HG02981 (cell line): ENCODE results near the gene HELZ.
"Not testable (repeated sequence)": the region's sequence is repeated elsewhere in the genome, so short reads cannot be mapped to it uniquely, and the experiment has no call there.

ENCODE experiments used
- ATAC-seq: cut with Tn5 transposase; IDR thresholded peaks from one replicate; pipeline ENCODE4 v1.9.1; 2021; ENCODE audit warnings: mild to moderate bottlenecking, moderate library complexity; ENCODE audit not compliant: unreplicated experiment

Gene HELZ

DNA sequence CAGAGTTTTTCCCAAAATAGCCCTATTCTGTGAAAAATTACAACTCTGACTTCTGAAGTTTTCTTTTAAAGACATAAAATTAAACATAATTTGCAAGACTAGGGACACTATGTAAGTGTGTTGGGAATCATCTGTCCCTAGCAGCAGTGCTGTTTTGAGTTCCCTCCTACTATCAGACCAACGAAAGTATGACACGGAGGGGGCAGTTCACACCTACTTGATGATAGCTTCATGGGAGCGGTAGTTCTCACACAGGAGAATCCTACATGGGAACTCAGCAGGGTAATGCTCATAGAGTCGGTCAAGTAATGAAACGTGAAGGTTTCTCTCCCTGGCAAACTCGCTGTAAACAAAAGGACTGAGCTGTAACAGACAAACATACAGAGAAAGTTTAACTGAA is 96.6 kb downstream of the HELZ start:
- ATAC-seq = no peak

DNA sequence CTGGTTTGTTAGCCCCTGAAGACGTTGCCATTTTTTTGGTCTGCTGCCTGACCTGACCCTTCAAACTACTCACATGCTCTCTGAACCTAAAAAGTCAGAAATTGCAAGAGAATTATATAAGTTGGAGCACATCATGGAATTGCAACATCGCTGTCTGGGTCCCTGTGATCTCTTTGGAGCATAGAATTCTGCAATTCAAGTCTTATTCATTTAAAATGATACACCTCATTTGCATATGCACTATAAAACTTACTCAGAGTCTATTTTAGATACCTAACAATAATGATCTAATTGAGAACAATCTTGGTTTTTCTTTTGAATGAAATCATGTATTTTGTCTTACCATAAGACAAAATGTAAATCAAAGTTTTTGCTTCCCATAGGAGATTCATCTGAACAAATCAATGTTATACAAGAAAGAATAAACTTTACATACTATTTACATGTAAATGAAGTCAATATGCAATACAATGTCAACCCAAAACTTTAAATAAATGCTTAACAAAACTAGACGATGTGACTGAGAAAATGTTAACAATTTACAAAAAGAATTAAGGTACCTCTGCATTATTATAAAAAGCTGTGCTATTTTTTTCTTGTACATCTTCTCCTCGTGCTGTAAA is 99.7 kb downstream of the HELZ start:
- no peak for ATAC-seq

DNA sequence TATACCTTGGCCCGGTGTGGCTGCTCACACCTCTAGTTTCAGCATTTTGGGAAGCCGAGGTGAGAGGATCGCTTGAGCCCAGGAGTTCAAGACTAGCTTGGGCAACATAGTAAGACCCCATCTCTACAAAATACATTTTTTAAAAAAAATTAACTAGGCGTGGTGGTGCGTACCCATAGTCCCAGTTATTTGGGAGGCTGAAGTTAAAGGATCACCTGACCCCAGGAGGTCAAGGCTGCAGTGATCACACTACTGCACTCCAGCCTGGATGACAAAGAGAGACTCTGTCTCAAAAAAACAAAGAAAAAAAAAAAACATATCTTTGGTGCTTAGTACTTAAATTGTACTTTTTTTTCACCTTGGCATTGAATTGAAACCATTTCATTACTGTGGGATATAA is 101.7 kb downstream of the HELZ start:
- no peak for ATAC-seq

DNA sequence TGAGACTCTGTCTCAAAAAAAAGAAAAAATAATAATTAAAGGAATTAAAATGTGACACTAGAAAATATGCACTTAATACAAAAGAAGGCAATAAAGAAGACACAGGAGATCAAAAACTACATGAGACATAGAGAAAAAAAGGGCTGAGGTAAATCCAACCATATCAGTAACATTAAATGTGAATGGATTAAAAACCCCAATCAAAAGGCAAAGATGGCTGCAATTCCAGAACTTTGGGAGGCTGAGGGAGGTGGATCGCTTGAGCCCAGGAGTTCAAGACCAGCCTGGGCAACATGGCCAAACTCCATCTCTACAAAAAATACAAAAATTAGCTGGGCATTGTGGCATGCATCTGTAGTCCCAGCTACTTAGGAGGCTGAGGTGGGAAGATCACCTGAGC is 103.0 kb downstream of the HELZ start:
- ATAC-seq = not testable (repeated sequence)

DNA sequence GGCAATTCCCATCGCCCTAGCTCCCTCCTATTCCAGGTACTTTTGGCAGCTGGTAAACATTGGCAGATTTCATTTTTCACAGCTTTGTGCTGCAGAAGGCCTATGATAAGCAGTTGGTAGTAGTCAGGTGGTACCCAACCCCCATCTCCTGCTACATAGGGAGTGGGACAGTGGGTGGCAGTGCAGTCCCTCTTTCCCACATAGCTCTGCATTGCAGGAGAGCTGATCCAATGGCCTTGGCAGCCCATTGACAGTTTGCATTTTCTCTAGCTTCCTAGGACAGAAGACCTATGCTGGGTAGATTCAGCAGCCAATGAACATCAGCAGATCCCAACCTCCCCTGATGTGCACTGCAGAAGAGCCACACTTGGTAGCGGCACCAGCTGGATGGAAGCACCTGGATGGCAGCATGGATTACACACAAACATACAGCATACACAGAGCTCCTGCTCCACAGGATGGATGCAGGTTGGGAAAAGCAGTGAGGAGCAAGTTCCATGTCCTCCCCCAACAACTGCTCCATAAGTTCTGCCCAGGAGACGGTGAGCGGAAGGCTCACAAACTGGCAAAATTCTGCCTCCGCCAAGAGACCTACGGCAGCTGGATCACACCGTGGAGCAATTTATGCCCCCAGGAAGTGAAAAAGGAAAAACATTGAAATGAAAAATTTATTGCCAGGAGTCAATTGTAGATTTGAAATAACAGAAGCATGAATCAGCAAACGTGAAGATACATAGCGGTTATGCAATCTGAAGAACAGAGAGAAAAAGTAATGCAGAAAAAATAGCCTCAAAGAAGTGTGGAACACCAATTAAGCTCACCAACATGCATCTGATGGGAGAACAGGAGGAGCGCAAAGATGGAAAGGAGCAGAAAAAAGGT is 105.0 kb downstream of the HELZ start:
- no peak for ATAC-seq

DNA sequence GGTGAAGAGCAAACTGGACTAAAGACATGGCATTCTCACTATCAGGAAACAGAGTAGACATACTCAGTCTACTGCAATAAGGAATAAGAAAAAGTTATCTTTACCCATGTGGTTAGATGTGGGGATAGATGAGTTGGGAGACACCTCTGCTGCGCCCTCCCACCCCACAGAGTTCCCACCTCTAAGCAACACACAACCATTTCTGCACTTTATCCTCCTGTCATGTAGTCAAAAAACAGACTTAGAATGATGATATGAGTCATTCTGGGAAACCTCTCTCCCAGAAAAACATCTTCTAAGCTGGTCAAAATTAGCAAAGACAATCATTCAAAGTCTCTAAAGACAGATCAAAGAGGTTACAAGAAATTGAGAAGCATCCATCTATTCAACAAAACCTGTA is 105.7 kb downstream of the HELZ start:
- no peak for ATAC-seq

DNA sequence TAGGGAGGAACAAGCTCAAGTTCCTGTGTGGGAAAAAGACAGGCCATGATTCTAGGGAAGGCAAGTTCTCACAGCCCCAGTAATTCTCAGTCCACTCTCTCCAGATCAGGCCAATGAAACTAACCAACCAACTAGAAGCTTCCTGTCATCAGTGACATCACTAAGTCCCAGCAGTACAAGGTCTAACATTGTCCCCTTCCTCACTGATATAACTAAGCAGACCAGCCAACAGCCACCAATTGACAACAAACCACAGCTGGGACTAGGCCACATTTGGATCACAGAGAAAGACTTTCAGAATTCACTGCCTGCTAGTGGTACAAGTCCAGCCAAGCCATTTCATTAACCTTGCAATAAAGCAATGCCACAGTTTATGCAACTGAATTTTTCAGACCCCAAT is 106.6 kb downstream of the HELZ start:
- ATAC-seq = no peak

DNA sequence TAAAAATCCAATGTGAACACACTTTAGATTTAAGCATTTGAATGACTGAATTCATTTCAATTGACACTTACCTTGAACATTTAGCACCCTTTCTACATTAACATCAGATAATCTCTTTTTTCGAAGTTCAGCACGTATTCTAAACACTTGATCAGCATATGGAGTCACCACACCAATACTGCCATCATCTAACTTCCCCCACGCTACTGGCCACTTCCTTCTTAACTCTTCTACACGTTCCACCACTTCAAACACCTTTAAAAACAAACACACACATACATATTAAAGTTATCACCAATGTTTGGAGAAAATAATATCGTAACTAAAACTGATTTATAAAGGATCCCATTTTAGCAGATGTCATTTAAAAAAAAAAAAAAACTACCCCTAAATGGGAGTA is 107.1 kb downstream of the HELZ start:
- ATAC-seq = no peak

DNA sequence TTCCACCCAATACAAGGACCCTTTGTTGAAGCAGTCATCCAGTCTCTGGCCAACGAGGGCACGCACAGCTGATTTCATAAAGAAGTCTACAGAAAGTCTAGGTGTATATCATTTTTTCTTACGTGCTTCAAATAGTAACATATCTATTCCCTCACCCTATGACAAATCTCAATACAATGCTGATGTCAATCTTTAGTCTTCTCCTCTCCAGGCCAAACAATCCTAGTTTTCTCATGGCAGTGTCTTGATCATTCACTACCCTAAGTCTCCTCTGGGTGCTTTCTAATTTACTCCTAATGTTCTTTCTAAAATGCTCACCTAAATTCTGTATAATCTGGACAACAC is 108.0 kb downstream of the HELZ start:
- no peak for ATAC-seq

DNA sequence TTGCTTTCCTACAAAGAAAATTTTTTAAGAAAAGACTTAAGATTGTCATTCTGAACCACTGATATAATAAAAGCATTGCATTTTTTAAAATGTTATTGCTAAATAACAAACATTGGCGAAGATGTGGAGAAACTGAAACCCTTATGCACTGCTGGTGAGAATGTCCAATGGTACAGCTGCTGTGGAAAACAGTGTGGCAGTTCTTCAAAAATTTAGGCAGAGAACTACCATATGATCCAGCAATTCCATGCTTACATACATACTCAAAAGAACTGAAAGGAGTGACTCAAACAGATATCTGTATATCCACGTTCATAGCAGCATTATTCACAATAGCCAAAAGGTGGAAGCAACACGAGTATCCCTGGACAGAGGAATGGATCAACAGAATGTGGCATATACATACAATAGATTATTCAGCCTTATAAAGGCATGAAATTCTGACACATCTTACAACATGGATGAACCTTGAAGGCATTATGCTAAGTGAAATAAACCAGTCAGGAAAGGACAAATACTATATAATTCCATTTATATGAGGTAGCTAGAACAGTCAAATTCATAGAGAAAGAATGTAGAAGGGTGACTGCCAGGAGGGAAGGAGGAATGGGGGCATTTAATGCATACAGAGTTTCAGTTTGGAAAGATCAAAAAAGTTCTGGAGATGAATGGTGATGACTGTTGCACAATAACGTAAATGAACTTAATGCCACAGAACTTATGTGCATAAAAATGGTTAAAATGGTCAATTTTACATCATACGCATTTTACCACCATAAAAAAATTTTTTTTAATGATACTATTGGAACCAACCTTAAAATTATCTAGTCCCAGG is 108.6 kb downstream of the HELZ start:
- ATAC-seq = no peak

DNA sequence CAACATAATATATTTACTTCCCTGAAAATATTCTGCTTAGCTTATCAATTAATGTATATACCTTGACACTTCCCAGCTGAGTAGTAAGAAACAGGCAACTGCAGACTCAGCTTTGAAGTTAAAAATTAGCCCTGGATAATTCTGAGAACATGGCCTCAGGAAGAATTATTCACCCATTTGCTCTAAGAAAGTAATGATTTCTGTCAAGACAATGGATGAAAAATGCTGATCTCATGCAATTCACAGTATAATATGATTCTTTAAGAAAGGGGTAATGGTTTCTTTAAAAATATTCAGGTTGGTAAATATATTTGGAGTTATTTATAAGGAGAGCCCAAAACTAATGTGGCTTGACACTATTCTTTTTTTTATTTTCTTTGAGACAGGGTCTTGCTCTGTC is 111.8 kb downstream of the HELZ start:
- no peak for ATAC-seq

DNA sequence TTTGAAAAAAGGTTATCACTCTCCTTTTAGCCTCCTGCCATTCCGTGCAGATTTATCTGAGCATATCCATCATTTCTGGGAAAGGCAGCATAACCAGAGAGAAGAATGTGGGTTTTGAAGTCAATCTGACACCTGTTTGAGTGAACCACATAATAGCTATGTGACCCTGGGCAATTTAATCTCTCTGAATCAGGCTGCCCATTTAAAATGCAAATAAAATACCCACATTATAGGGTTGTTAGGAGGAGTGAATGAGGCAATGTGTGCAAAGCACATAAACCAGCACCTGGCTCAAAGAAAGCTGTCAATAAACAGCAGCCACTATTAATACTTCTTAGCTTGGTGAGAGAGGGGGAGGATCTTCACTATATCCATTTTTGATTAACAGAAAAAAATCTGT is 112.6 kb downstream of the HELZ start:
- ATAC-seq = no peak

DNA sequence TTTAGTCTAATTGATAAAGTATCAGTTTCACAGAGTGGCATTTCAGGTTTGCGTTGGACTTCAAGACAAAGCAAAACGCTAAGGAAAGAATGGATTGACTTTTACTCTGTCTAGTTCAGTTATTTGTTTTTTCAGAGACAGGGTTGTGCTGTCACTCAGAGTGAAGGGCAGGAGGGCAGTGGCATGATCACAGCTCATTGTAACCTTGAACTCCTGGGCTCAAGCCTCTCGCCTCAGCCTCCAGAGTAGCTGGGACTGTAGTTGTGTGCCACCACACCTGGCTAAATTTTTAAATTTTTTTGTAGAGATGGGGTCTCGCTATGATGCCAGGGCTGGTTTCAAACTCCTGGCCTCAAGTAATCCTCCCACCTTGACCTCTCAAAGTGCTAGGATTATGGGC is 114.2 kb downstream of the HELZ start:
- no peak for ATAC-seq

DNA sequence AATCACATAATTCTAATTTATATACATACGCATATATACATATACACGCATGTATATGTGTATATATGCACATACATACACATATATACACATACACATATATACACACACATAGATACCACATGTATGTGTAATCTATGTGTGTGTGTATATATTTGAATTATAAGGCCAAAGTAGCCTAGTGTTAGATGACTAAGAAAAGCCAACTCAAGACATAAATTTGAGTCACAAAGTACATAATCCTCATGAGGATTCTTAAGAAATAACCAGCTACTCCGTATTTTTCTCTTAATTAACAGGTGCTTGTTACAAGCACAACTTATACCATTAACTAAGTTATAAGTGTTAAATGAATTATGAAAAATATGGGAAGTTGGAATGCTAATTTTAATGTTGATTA is 115.7 kb downstream of the HELZ start:
- ATAC-seq = no peak

DNA sequence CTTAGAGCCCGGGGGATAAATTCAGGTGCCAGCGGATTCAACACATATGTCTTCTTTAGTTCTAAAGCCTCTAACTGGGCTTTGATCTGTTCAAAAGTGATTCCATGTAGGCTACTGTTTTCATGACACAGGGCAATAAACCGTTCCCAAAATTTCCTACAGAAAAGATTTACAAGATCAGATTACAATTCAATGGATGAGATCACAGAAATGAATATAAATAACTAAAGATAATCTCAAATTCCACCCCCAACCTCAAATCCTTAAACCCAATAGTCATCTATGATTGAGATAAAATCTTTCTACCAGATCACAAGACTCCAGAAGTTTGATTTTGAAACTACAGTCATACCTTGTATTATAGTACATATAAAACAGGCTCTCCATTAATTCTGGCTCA is 116.3 kb downstream of the HELZ start:
- ATAC-seq = no peak

DNA sequence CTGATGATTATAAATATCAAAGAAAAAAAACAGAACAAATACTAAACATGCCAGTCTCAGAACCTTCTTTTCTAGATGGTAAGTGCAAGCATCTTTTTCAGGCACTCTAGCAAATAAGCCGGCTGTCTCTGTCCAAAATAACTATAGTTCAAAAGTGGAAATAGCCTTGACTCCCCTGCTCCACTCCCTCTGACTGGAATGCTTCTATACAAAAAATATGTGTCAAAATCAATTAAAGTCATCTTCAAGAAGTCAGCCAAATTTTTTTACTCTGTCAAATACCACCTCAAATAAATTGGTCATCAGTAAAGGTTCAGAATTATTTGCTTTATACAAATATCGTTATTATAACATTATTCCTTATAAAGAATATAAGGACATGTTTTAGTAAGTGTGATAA is 117.1 kb downstream of the HELZ start:
- ATAC-seq = no peak

DNA sequence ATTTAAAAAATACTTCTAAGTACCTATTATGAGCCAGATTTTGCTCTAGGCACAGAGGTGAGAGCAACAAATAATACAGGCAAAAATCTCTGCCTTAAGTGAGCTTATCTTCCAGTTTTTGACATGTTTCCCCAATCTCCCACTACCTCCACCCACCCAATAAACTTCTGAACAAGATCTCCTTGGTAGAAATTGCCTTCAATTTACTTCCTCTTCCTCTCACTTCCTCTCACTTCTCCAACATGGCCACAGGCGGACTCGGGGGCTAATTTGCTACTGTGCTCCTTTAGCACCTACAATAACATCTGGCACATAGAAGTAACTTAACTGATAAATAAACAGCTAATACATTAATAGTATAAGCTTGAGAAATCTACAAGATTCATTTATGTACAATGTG is 118.0 kb downstream of the HELZ start:
- ATAC-seq = no peak

DNA sequence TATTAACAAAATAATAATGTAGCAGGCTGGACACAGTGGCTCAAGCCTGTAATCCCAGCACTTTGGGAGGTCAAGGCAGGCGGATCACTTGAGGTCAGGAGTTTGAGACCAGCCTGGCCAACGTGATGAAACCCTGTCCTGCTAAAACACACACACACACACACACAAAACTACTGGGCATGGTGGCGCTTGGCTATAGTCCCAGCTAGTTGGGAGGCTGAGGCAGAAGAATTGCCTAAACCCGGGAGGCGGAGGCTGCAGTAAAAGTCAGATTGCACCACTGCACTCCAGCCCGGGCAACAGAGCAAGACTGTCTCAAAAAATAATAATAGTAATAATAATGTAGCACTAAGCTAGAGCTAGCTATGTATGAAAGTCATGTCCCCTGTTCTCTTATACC is 118.5 kb downstream of the HELZ start:
- ATAC-seq = not testable (repeated sequence)

DNA sequence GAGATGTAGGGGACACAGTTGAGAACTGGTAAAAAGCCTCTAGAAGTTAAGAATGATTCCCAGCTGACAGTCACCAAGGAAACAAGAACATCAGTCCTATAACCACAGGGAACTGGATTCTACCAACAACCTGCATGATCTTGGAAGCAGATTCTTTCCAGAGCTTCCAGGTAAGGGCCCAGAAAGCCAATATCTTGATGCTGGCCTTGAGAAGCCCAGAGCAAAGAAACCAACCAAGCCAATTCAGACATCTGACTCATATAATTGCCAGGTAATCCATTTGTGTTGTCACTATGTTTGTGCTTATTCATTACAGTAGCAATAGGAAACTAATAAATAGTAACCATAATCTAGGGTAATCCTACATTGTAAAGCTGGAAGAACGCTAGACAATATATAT is 119.1 kb downstream of the HELZ start:
- ATAC-seq = no peak

DNA sequence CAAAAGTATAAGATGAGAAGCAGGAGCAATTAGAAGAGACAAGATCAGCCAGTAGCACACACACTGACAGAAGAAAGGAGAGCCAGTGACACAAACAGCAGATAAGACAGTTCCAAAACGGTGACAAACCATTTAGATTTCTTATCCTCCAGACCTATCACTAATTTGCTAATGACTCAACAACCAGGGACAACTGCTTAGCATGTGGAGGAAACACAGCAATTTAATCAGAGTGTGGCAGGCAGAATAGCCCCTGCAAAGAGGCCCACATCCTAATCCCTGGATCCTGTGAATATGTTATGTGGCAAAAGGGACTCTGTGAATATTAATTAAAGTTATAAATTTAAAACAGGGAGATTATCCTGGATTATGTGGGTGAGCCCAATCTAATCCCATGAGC is 119.6 kb downstream of the HELZ start:
- ATAC-seq = no peak

DNA sequence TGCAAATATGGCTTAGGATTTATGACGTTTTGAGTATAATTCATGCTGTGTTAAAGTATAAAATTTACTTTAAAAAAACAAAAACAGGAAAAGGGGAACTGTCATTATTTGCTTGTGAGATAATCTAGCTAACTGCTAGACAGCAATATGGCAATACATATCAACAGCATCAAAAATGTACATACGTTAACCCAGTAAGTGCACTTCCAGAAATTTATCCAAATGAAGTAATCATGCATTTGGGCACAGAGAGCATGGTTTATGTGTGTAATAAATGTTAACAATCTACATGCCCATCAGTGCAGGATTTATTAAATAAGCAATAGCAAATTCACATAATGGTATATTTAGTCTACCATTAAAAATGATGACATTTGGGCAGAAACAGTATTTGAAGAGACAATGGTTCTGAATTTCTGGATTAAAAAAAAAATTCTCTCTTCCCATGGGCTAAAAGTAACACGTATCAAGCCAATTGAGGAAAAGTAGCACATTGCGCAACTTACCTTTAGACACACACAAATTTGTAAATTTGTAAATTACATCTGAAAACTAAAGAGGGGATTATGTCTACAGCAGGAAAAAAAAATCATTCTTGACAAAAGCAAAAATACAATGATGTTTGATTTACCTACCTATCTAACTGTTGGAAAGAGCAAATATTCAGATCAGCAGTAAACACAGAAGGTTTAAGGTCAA is 120.4 kb downstream of the HELZ start:
- no peak for ATAC-seq
